Activated T-cell treated with anti-CD3 and anti-CD28 coated beads for 1 hour (primary cell): ENCODE results near the gene C5.
"Not testable (repeated sequence)": the region's sequence is repeated elsewhere in the genome, so short reads cannot be mapped to it uniquely, and the experiment has no call there.

ENCODE experiments used
- DNase-seq: peaks from one replicate; pipeline ENCODE4 v3.0.0-alpha.2; 2020; ENCODE audit warnings: low read depth

C5 gene

GRCh38 chr9:121050128-121050988, at the start of gene C5:
Gene C5, minus strand, starts transcription at chr9:121050275. Its CDS starts 29 bp downstream, at chr9:121050246.
- DNase-seq, result no peak

- DNase-seq, result no peak
Observed at GRCh38 chr9:121098567-121099198, 48.6 kb upstream of the C5 start.

- no peak for DNase-seq
Observed at GRCh38 chr9:121095057-121095456, 45.0 kb upstream of the C5 start.

- DNase-seq, result not testable (repeated sequence)
Observed at GRCh38 chr9:121090743-121091142, 40.7 kb upstream of the C5 start.

GRCh38 chr9:121088576-121088975, 38.5 kb upstream of the C5 start:
- DNase-seq, result no peak

GRCh38 chr9:121085661-121086060, 35.6 kb upstream of the C5 start:
- no peak for DNase-seq

GRCh38 chr9:121082075-121082474, 32.0 kb upstream of the C5 start:
- no peak for DNase-seq

- no peak for DNase-seq
Observed at GRCh38 chr9:121075251-121076036, 25.4 kb upstream of the C5 start.

- DNase-seq, result peak; percentile 68
Observed at GRCh38 chr9:121074370-121075250, 24.5 kb upstream of the C5 start, which contains the start of gene CNTRL. Gene CNTRL, plus strand, starts transcription at chr9:121074955. Its CDS starts 13,372 bp downstream, at chr9:121088327.

- DNase-seq, result no peak
Observed at GRCh38 chr9:121073038-121073437, 23.0 kb upstream of the C5 start.

GRCh38 chr9:121071756-121072421, 21.8 kb upstream of the C5 start:
- DNase-seq, result no peak

GRCh38 chr9:121071370-121071755, 21.3 kb upstream of the C5 start:
- DNase-seq, result no peak

- no peak for DNase-seq
Observed at GRCh38 chr9:121069396-121069795, 19.3 kb upstream of the C5 start.

- DNase-seq, result no peak
Observed at GRCh38 chr9:121067640-121068039, 17.6 kb upstream of the C5 start.

GRCh38 chr9:121066850-121067249, 16.8 kb upstream of the C5 start:
- no peak for DNase-seq

- DNase-seq, result no peak
Observed at GRCh38 chr9:121059998-121060636, 10.0 kb upstream of the C5 start.

GRCh38 chr9:121059513-121059912, 9.4 kb upstream of the C5 start:
- DNase-seq, result no peak

GRCh38 chr9:121057821-121058220, 7.7 kb upstream of the C5 start:
- DNase-seq, result no peak

GRCh38 chr9:121055642-121056143, 5.6 kb upstream of the C5 start:
- no peak for DNase-seq

GRCh38 chr9:121053544-121053943, 3.5 kb upstream of the C5 start:
- DNase-seq, result no peak
